Head of caudate nucleus (tissue), 42 donors: ENCODE measurements around the gene TAMM41.
"Not testable (repeated sequence)": the region's sequence is repeated elsewhere in the genome, so short reads cannot be mapped to it uniquely, and the experiment has no call there.

Experiments
- DNase-seq, 42 donors: peaks; one replicate each; pipeline versions ENCODE4 v3.0.0 to v3.0.0-alpha.2; 2020 to 2021; ENCODE audit warnings: mixed read lengths in 7 of 42
- intact Hi-C: fragments of 100-400 bp; cut with DNase I; formaldehyde crosslinking; loops from one replicate; pipeline ENCODE4 v1.15.0; 2022

The TAMM41 gene

DNA sequence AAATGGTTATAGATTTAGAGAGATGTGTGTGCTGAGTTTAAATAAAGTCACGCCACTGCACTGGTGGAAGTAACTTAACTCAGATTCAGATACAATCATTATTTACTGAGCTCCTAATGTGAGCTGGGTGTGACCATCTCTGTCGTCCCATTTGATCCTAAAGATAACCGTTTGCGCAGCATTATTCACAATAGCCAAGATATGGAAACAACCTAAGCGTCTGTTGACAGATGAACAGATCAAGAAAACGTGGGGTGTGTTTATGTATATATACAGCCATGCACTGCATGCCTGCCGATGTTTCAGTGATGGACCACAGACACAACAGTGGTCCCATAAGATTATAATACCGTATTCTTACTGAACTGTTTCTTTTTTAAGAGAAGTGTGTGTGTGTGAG lies 71.2 kb downstream of the TAMM41 start:
- intact Hi-C loops = no loop called here
- DNase-seq = no peak

DNA sequence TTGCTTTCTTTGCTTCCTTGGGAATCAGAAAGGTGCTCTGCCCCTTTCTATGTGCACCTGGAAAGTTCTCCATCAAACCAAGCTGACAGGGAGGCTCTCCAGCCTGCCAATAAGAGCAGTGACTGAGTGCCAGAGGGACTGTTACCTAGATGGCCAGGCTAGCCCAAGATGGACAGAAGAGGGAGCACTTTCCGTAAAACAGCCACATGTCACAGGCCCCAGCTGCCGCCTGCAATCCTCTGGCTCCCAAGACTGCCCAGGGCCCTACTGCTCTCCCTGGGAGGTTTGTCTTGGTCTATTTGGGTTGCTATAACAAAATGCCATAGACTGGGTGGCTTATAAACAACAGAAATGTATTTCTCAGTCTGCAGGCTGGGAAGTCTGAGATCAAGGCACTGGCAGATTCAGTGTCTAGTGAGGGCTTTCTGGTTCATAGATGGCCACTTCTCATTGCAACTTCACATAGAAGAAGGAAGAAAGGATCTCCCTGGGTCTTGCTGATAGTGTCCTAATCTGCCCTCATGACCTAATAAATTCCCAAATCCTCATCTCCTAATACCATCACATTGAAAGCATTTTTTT lies 72.3 kb downstream of the TAMM41 start:
- DNase-seq = peak in 31 of 42 donors; percentile 5 to 64 (median 29)
- intact Hi-C loops = no loop called here

DNA sequence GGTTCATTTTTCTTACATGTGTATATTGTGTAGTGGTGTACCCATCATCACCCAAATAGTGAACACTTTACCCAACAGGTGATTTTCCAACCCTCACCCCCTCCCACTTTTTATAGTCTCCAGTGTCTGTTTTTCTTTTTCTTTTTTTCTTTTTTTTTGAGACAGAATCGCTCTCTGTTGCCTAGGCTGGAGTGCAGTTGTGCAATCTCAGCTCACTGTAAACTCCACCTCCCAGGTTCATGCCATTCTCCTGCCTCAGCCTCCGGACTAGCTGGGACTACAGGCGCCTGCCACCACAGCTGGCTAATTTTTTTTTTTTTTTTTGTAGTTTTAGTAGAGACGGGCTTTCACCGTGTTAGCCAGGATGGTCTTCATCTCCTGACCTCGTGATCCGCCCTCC lies 74.8 kb downstream of the TAMM41 start:
- intact Hi-C loops, DNase-seq: not testable (repeated sequence)

DNA sequence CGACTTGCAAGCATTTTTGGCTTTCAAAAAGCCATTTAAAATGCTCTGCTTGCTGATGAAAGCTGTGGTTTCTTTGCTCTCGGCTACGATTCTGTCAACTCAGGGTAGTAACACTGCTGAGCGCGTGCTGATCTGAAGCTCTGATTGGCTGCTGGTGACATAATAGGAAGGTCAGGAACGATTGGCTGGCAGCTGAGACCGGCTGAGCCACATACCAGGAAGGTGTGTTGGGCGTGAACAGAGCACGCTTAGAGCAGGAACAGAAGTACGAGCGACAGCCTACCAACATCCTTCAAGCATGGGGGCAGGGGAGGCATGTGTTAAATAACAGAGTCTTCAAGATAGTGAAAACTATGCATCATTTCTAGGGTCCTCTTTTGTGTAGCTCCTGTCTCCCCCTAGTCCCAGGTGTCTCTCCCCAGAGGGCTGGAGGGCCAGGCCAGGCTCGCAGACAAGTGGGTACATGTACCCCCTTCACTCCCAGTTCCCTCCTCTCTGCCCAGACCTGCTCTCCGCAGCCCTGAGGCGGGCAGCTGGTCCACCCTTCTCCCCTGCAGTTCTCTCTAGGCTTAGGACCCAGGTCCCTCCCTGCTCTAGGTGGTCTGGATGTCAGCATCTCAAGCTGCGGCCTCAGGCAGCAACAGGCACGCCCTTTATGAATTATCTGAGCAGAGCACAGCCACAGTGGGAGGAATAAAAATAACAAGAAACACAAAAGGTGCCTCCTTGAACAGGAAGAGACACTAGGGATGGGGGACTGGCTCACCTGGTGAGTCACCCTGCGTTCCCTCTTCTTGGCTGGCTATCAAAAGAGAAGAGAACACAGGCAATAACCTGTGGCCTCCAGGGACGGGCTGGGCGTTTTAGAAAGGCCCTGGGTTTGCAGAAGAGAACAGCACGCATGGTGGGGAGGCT lies 76.0 kb downstream of the TAMM41 start:
- intact Hi-C loops = no loop called here
- DNase-seq = peak; percentile 26 to 92 (median 74)

DNA sequence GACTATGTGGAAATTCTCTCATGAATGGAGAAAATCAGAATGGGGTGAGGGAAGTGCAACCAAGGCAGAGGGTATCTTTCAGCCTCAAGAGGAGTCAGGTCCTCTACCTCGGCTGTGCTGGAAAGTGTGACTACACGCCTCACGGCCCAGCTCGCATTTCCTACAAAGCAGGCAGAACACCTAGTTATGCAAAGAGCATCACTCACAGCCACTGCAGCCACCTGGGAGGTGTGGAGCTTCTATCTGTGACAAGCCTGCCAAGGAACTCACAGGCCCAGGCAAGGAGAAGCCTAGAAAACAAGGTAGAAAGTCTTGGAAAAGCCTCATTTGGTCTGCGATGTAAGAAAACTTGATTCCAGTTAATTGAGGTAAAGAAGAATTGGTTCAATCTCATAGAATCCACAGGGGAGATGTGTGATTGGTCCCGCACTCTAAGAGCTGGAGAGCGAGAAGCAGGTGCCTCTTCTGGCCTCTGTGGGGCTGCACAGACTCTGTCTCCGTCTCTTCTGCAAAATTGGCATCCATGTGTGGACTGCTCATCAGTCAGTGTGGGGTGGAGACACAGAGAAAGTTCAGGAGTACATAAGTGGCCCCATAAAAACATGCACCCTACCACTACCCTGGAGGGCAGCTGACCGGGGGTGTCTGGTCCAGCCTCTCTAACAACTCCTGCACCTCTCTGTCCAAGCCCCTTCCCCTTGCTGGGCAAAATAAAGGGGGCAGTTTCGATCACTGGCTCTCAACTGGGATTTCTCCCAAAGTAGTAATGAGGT lies 76.8 kb downstream of the TAMM41 start:
- intact Hi-C loops = no loop called here
- peak in 1 of 42 donors; percentile 10 for DNase-seq

DNA sequence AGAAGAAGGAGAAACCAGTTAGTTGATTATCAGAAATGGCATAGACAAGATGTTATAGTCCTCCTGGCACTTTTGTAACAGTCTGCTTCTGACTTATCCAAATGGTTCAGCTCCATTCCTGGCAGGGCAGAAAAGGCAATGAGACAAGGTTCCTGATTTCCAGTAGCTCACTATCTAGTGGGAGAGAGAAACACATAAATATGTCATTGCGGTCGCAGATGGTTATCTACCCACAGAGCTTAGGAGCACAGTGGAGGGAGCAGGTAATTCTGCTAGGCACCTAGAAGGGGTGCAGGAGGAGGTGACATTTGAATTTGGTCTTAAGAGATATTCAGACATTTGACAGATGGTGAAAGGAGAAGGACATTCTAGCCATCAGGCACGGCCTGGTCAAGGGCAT lies 78.1 kb downstream of the TAMM41 start:
- DNase-seq = no peak
- intact Hi-C loops = no loop called here

DNA sequence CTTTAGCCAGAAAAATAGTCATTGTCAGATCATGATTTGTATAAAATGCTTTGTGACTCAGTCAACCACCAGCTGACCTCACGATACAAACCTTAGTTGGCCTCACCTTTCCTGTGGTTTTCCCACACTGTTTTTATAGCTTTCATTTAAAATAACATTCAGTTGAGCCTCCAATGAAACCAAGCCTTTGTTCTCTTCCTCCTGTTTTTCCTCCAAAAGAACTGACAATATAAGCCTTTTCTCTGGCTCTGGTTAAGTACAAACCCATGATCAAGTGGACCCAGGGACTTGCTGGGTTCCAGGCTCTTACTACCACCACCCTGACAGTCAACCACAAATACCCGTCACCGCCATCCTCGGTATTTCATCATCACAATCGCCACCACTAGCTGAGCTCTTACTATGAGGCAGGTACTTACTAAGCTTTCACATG lies 81.7 kb downstream of the TAMM41 start:
- DNase-seq = no peak
- intact Hi-C loops = no loop called here

DNA sequence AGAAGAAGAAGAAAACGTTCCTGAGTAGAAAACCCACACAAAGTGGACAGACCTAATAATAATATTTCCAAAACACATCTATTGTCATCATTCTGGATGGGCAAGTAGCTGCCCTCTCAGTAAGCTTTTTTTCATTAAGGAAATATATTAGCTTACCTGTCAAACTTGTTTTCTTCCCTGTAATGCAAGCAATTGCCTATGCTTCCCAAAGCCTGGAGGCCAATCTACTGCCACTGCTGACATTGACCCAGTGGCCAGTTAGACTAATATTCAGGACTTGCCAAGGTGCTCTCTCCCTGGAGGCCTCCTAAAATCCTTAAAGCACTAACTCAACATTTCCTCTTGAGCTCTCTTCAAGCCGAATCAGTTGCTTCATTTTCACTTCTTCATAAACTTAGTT lies 86.7 kb downstream of the TAMM41 start:
- intact Hi-C loops = no loop called here
- DNase-seq = no peak

DNA sequence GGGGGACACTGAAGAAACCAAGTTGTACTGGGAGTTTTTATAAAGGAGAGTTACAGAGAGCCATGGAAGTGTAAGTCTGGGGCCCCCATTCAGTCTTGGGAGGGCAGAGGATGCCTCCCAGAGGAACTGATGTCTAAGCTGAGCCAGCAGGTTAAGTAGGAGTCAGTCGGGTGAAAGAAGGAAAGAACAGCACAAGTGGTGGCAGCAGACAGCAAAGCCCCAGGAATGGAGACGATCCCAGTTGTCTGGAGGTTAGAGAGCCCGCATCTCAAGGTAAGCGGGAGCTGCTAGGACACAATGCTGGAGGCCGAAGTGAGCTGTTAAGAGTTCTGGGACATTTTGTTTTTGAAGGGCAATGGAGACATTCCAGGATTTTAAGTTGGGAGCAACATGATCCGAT lies 88.8 kb downstream of the TAMM41 start:
- intact Hi-C loops = no loop called here
- no peak for DNase-seq

DNA sequence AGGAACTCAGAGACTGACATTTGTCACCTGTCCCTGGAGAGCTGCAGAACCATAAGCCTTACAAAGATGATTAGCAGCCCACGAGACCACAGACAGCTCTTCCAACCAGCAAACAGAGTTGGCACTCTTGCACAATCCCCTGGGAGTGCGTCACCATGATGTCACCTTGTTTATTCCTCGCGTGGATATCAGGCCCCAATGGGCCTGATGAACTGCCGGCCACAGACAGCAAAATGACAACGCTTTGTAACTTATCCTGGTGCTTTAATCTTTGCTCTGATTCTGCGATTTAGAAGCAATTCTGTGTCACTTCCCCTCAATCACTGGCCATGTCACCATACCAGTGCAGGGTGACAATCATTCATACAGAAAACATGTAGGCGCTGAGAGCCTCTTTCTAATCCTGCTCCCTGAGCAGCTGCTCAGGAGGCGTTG lies 89.2 kb downstream of the TAMM41 start:
- no peak for DNase-seq

DNA sequence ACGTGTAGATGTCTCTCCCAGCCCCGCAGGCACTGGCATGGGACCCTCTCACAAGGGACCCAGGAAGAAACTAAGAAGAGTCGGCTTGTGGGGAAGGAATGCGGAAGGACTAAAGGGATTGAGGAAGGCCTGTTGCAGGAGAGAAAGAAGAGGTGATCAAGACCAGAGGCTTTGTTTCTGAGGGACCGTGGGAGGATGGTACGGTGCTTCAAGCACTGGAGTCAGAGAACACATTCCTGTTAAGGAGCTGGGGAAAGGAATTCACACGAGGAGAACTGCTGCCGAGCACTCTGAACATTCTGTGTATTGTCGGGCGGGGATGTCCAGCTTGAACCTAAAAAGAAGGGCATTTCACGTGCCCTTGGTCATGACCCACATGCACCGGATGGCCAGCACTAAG lies 91.4 kb downstream of the TAMM41 start:
- intact Hi-C loops = no loop called here
- DNase-seq = no peak

More for the DNA sequence above, 89.2 kb downstream of the TAMM41 start:
- intact Hi-C loops = no loop called here

DNA sequence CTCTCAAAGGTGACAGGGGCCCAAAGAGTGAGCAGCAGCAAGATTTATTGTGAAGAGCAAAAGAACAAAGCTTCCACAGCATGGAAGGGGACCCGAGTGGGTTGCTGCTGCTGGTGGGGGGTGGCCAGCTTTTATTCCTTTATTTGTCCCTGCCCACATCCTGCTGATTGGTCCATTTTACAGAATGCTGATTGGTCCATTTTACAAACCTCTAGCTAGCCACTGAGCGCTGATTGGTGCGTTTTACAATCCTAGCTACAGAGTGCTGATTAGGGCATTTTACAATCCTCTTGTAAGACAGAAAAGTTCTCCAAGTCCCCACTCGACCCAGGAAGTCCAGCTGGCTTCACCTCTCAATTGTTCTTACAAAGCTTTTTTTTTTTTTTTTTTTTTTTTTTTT lies 94.4 kb downstream of the TAMM41 start:
- DNase-seq, intact Hi-C loops: not testable (repeated sequence)

DNA sequence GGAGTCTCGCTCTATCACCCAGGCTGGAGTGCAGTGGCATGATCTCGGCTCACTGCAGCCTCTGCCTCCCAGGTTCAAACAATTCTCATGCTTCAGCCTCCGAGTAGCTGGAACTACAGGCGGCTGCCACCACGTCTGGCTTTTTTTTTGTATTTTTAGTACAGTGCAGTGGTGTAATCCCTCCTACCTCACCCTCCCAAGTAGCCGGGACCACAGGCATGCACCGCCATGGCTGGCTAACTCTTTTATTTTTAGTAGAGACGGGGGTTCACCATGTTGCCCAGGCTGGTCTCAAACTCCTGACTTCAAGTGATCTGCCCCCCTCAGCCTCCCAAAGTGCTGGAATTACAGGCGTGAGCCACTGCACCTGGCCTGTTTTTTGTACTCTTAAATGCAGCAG lies 98.4 kb downstream of the TAMM41 start:
- intact Hi-C loops, DNase-seq: not testable (repeated sequence)
